Subcutaneous adipose tissue (tissue), 4 donors: ENCODE results near the gene FYCO1. TPM values are rescaled to one million over a fixed set of nuclear protein-coding genes. Genes with fewer than 3 reads are reported as not detected.

Source experiments
- CTCF ChIP-seq: fragments of 450-650 bp; IDR thresholded peaks from one replicate; pipeline ENCODE4 v1.5.1; 2016; ENCODE audit warnings: low read depth, mild to moderate bottlenecking, control low read depth, antibody characterized with exemption, moderate library complexity
- total RNA-seq, 4 donors: library from RNA; depleted of rRNA; stranded (reverse); fragments of >200 nt; gene quantifications; one replicate each; pipeline ENCODE4 v1.1.0, GENCODE V29; 2016

Gene FYCO1
- total RNA-seq, 4 donors from 2014 or later: 36.7 to 46.7 (median 43.6) TPM

GRCh38 chr3:45917146-45917898 lies 78.3 kb downstream of the FYCO1 start:
- TF ChIP-seq CTCF: no peak

- TF ChIP-seq CTCF: no peak
Measured at GRCh38 chr3:45915518-45916231, 79.9 kb downstream of the FYCO1 start.

- TF ChIP-seq CTCF: no peak
Measured at GRCh38 chr3:45915059-45915439, 80.6 kb downstream of the FYCO1 start.

GRCh38 chr3:45914362-45915058 lies 81.1 kb downstream of the FYCO1 start:
- TF ChIP-seq CTCF: no peak

- no peak for TF ChIP-seq CTCF
Measured at GRCh38 chr3:45912435-45912834, 83.2 kb downstream of the FYCO1 start.

GRCh38 chr3:45911511-45912226 lies 84.0 kb downstream of the FYCO1 start:
- TF ChIP-seq CTCF: no peak
